HuH-7.5 (cell line): ENCODE measurements around the gene RNF167.
A peak's percentile ranks its signal among the peaks of the same experiment; 100 is the strongest.
"Not testable (repeated sequence)": the region's sequence is repeated elsewhere in the genome, so short reads cannot be mapped to it uniquely, and the experiment has no call there.

Experiments used
- DNase-seq: peaks from one replicate; pipeline ENCODE4 v3.0.0; 2011; ENCODE audit warnings: low spot score

Gene RNF167

GRCh38 chr17:4902540-4902939 lies 37.5 kb upstream of the RNF167 start:
- DNase-seq = no peak

- peak; percentile 63 for DNase-seq
Measured at GRCh38 chr17:4903051-4903818, 36.8 kb upstream of the RNF167 start, which contains the start of gene CHRNE. TSS of gene CHRNE (minus strand) at chr17:4903098. CDS start at chr17:4903063, 35 bp downstream.

- DNase-seq = not testable (repeated sequence)
Measured at GRCh38 chr17:4906642-4907041, 33.4 kb upstream of the RNF167 start.

GRCh38 chr17:4908301-4908700 lies 31.8 kb upstream of the RNF167 start:
- no peak for DNase-seq

GRCh38 chr17:4908711-4909496 lies 31.2 kb upstream of the RNF167 start:
- peak; percentile 76 for DNase-seq

- no peak for DNase-seq
Measured at GRCh38 chr17:4913994-4914393, 26.1 kb upstream of the RNF167 start.

GRCh38 chr17:4914551-4914950 lies 25.5 kb upstream of the RNF167 start:
- not testable (repeated sequence) for DNase-seq

GRCh38 chr17:4919511-4920047 lies 20.5 kb upstream of the RNF167 start:
- no peak for DNase-seq

- no peak for DNase-seq
Measured at GRCh38 chr17:4920351-4921048, 19.6 kb upstream of the RNF167 start.

- DNase-seq = no peak
Measured at GRCh38 chr17:4921320-4921719, 18.7 kb upstream of the RNF167 start.

- not testable (repeated sequence) for DNase-seq
Measured at GRCh38 chr17:4926577-4927335, 13.3 kb upstream of the RNF167 start.

GRCh38 chr17:4928881-4929280 lies 11.2 kb upstream of the RNF167 start:
- DNase-seq = no peak

- DNase-seq = no peak
Measured at GRCh38 chr17:4931963-4932362, 8.1 kb upstream of the RNF167 start, which contains the start of gene GP1BA. TSS of gene GP1BA (plus strand) at chr17:4932277. CDS start at chr17:4932605, 328 bp downstream.

GRCh38 chr17:4932756-4933155 lies 7.3 kb upstream of the RNF167 start:
- DNase-seq = no peak

- no peak for DNase-seq
Measured at GRCh38 chr17:4933646-4934045, 6.4 kb upstream of the RNF167 start.

- DNase-seq = no peak
Measured at GRCh38 chr17:4934173-4934979, 5.7 kb upstream of the RNF167 start.

- DNase-seq = no peak
Measured at GRCh38 chr17:4935650-4936049, 4.4 kb upstream of the RNF167 start.

GRCh38 chr17:4936436-4936835 lies 3.6 kb upstream of the RNF167 start:
- DNase-seq = no peak

- no peak for DNase-seq
Measured at GRCh38 chr17:4937553-4937952, 2.5 kb upstream of the RNF167 start.

- DNase-seq = no peak
Measured at GRCh38 chr17:4938069-4938491, 2.0 kb upstream of the RNF167 start.
